ENCODE results near the gene NR1I2.

Gene NR1I2

DNA sequence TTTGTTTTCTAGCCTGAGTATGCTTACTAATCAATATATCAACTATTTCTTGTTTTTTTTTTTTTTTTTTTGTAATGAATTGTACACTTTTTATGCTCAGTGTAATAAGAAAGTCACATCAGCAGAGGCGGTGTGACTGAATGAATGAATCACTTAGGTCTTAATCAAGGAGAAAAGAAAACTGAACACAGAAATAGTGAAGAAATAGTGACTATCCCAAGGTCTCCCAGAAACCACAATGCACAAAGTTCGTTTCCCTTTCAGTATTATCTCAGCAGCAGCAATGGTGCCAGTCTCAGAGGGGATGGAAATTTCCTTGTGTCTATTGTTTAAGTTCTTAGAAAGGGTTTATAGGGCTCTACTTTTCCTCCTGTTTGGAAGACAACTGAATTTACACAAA, 80.7 kb downstream of the NR1I2 start:
- TF ChIP-seq GLIS3 (CRISPR knock-in tag; IDR thresholded peaks at IDR 0.05) (no peak), SNAI2 (CRISPR knock-in tag; IDR thresholded peaks at IDR 0.05) (no peak), RARB (CRISPR knock-in tag; IDR thresholded peaks at IDR 0.05) (no peak), CSDC2 (CRISPR knock-in tag; IDR thresholded peaks at IDR 0.05) (no peak), ZFP3 (CRISPR knock-in tag; IDR thresholded peaks at IDR 0.05) (no peak), ZFP30 (CRISPR knock-in tag; IDR thresholded peaks at IDR 0.05) (no peak), BACH2 (CRISPR knock-in tag; IDR thresholded peaks at IDR 0.05; ENCODE audit: borderline replicate concordance) (no peak), ZNF565 (CRISPR knock-in tag; conservative IDR thresholded peaks at IDR 0.05; ENCODE audit: low read depth) (no peak), PPARA (CRISPR knock-in tag; IDR thresholded peaks at IDR 0.05; ENCODE audit: borderline replicate concordance) (no peak)
- TF ChIP-seq, protein P1, sequence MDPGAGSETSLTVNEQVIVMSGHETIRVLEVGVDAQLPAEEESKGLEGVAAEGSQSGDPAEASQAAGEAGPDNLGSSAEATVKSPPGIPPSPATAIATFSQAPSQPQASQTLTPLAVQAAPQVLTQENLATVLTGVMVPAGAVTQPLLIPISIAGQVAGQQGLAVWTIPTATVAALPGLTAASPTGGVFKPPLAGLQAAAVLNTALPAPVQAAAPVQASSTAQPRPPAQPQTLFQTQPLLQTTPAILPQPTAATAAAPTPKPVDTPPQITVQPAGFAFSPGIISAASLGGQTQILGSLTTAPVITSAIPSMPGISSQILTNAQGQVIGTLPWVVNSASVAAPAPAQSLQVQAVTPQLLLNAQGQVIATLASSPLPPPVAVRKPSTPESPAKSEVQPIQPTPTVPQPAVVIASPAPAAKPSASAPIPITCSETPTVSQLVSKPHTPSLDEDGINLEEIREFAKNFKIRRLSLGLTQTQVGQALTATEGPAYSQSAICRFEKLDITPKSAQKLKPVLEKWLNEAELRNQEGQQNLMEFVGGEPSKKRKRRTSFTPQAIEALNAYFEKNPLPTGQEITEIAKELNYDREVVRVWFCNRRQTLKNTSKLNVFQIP (CRISPR knock-in tag; IDR thresholded peaks at IDR 0.05; ENCODE audit: borderline replicate concordance, low read depth) = no peak
- no peak for ATAC-seq

DNA sequence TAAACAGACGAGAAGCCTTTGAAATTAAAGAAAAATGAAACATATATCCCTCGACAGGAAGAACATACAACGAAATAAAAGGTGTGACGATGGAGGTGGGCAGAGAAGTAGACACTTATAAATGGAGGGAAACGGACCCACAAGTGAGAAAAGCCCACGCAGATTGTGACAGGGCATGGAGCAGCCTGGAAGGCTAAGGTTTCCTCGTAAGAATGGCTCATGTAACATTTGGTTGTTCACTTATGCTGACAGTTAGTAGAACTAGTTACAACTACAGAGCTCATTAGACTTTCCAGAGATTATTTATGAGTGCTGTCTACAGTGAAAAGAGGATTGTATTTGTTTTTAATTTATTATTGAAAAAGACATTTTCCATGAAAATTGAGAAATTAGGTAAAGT, 82.6 kb downstream of the NR1I2 start:
- ATAC-seq = no peak
- TF ChIP-seq, protein P2, sequence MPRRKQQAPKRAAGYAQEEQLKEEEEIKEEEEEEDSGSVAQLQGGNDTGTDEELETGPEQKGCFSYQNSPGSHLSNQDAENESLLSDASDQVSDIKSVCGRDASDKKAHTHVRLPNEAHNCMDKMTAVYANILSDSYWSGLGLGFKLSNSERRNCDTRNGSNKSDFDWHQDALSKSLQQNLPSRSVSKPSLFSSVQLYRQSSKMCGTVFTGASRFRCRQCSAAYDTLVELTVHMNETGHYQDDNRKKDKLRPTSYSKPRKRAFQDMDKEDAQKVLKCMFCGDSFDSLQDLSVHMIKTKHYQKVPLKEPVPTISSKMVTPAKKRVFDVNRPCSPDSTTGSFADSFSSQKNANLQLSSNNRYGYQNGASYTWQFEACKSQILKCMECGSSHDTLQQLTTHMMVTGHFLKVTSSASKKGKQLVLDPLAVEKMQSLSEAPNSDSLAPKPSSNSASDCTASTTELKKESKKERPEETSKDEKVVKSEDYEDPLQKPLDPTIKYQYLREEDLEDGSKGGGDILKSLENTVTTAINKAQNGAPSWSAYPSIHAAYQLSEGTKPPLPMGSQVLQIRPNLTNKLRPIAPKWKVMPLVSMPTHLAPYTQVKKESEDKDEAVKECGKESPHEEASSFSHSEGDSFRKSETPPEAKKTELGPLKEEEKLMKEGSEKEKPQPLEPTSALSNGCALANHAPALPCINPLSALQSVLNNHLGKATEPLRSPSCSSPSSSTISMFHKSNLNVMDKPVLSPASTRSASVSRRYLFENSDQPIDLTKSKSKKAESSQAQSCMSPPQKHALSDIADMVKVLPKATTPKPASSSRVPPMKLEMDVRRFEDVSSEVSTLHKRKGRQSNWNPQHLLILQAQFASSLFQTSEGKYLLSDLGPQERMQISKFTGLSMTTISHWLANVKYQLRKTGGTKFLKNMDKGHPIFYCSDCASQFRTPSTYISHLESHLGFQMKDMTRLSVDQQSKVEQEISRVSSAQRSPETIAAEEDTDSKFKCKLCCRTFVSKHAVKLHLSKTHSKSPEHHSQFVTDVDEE (CRISPR knock-in tag; IDR thresholded peaks at IDR 0.05) = no peak
- TF ChIP-seq ISL1 (CRISPR knock-in tag; IDR thresholded peaks at IDR 0.05) (no peak), ESRRG (CRISPR knock-in tag; IDR thresholded peaks at IDR 0.05) (no peak), RARB (CRISPR knock-in tag; IDR thresholded peaks at IDR 0.05) (no peak), GLIS3 (CRISPR knock-in tag; IDR thresholded peaks at IDR 0.05) (no peak), ZC3H10 (CRISPR knock-in tag; IDR thresholded peaks at IDR 0.05) (no peak), ARNTL (CRISPR knock-in tag; IDR thresholded peaks at IDR 0.05; ENCODE audit: borderline replicate concordance, low read depth) (no peak)

All from SK-N-SH treated with all-trans-retinoic acid at 6 μM for 48 hours (cell line).